Measurements from ENCODE around the gene EPB41L4A.

- TF ChIP-seq EP300 (IDR thresholded peaks at IDR 0.05): no peak
- TF ChIP-seq CTCF (IDR thresholded peaks at IDR 0.05): no peak
- no peak for TF ChIP-seq POLR2A (IDR thresholded peaks at IDR 0.05)
Measured at GRCh38 chr5:112351225-112351624, 67.9 kb downstream of the EPB41L4A start.

All from ovary (tissue), 3 donors.